Ramos (cell line): ENCODE data around the gene OSGEP.

Experiments used
- in situ Hi-C: fragments of 300-500 bp; cut with MboI; formaldehyde crosslinking; loops from one replicate; pipeline ENCODE4 v1.14.3; 2022; ENCODE audit warnings: low sequenced_read_pairs; ENCODE audit not compliant: unreplicated experiment

OSGEP gene

GRCh38 chr14:20435582-20436362 lies 18.8 kb downstream of the OSGEP start, which contains the start of gene KLHL33:
KLHL33 (minus strand) TSS chr14:20436166; CDS start chr14:20435811, 355 bp downstream.
- in situ Hi-C loops: no loop called here

DNA sequence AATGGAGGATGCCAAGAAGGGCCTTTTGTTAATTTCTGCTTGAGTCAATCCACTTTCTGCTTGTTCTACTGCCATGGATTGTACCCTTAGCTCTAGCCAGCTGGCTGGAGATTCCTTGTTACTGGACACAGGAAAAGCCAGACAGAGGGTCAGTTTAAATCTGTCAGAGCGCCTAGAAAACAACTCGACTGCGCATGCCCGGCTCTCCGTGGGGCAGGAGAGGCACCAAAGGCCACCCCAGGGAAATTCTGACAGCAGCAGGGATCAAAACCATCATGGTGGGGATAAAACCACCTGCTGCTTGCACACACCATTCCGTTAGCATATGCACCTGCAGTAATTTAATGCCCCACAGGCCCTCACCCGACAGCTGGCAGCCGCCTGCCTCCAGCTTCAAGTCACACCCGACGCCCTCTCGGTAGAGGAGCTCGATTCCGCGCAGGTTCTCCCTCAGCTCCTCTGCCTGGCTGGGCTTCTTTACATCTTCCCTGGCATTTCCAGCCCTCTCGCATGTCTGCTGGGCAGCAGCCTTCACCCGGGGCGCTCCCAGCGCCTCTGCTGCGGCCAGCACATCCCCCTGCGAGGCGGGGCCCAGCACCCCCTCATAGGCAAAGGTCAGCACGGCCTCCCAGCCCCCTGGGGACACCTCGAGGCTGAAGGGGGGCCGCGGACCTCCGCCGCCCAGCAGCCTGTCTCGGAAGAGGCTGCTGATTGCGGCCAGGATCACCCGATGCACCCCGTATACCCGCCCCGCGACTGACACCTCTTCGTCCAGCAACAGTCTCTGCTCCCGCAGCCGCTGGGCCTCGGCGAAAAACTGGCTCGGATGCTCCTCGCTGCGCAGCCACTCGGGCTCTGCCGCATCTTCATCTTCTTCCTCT lies 19.7 kb downstream of the OSGEP start:
- in situ Hi-C loops: no loop called here

- in situ Hi-C loops: no loop called here
Measured at GRCh38 chr14:20429801-20430669, 24.6 kb downstream of the OSGEP start.

DNA sequence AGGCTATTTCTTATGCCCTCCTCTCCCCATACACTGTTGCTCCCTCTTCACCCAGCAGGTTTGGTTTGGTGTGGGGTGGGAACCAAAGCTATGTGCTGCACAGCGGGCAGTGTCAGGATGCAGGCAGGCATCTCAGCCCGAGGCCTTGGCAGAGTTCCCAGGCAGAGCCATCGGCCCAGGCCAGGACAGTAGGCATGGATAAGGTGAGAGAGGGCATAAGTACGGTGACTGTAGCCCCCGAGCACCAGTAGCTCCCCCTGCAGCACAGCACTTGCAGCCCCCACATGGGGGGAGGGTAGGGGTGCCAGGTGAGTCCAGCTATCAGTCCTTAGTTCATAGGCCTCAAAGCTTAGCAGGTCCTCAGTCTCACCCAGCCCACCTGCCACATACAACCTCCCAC lies 25.8 kb downstream of the OSGEP start:
- in situ Hi-C loops: no loop called here

DNA sequence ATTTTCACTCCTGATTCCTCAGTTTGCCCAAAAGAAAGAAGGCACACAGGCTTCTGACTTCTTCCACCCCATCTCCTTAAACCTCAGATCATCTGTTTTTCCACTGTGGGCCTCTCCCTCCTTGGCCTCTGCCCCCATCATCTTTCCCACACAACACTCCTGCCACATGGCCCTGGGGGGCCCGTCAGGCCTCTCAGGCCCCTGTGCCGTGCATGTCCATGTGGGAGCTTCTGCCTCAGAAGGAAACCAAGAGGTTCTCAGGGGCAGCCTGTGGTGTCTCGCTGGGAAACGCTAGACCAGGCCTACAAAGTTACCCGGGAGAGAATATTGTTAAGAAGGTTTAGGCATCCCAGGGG lies 26.6 kb downstream of the OSGEP start:
- in situ Hi-C loops: no loop called here

- in situ Hi-C loops: no loop called here
Measured at GRCh38 chr14:20427231-20428009, 27.2 kb downstream of the OSGEP start.

DNA sequence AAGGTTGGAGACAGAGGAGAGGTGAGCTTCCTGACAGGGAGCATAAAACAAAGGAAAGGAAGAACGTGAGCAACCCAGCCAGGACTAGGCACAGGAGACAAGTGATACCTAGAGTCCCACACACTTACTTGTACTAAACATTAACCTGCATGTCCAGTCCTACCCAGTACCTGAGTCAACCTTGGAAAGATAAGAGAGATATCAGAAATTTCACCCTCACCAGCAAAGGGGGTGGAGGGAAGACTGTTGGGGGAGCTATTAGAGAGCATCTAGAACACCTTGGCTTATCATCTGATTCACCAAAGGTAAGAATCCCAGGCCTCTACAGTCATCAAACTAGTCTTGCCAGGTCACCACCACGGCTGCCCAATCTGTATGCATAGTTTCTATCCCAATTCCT lies 29.8 kb downstream of the OSGEP start:
- in situ Hi-C loops: no loop called here

GRCh38 chr14:20422886-20423285 lies 31.7 kb downstream of the OSGEP start:
- in situ Hi-C loops: no loop called here

GRCh38 chr14:20421267-20421666 lies 33.3 kb downstream of the OSGEP start:
- in situ Hi-C loops: no loop called here

GRCh38 chr14:20419419-20419818 lies 35.2 kb downstream of the OSGEP start:
- in situ Hi-C loops: no loop called here

DNA sequence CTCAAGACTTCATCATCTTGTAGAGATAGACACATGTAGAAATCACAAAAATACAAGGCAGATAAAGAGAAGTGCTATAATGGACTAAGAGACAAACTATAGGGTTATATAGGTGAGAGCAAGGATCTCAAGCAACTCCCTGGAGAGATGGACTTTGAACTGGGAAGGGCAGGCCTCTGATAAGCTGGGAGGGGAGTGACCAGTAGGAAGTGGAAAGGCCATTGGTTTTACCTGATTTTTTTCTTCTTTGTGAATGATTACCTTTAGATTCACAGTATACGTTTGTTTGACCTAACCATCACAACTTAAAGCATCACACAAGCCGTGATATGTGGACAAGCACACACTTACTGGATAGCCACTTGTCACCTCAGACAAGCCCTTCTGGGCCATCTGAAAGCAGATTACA lies 36.1 kb downstream of the OSGEP start:
- in situ Hi-C loops: no loop called here

DNA sequence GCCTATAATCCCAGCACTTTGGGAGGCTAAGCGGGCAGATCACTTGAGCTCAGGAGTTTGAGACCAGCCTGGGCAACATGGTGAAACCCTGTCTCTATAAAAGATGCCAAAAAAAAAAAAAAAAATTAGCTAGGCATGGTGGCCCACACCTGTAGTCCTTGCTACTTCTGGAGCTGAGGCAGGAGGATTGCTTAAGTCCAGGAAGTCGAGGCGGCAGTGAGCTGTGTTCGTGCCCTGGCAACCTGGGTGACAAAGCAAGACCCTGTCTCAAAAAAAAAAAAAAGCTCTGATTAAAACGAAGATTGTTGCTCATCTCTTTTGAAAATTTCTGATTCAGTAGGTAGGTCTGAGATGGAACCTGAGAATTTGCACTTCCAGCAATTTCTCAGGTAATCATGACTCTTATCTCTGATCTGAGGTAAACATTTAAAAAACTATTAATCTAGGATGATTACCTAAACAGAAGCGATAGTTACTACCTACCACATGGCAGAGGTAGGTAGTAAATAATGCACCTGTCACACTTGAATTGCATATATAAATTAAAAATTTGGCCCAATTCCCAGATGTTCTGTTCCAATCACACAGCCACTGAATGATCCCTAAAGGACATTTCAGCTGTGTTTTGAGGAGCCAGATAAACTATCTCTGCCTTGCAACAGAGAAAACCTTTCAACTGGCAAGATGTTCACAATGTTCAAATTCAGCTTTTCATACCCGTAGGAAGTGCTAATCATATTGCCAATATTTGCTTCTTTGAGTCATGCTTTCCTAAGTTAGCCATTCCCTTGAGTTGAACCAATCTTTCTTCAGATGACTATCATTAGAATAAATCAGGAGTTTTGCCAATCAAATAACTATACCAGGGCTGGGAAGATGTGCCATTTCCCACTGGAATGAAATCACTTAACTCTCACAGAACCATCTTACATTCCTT lies 37.1 kb downstream of the OSGEP start:
- in situ Hi-C loops: no loop called here

GRCh38 chr14:20416223-20416622 lies 38.4 kb downstream of the OSGEP start:
- in situ Hi-C loops: no loop called here

- in situ Hi-C loops: no loop called here
Measured at GRCh38 chr14:20415782-20416206, 38.8 kb downstream of the OSGEP start.

DNA sequence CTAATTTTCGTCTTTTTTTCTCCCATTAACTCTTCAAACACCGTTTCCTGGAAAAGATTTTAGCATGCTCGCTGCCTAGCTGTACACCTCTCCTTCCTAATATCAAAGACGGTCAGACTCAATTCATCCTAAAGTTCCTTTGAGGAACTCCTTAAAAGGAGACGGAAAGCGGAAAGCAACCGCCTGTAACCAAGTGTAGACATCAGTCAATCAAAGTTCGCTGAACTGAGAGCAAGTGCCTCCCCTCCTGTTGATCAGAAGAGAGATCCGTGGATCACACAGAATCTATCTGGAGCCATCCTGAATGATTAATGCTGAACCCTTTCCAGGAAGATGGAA lies 40.9 kb downstream of the OSGEP start:
- in situ Hi-C loops: no loop called here

DNA sequence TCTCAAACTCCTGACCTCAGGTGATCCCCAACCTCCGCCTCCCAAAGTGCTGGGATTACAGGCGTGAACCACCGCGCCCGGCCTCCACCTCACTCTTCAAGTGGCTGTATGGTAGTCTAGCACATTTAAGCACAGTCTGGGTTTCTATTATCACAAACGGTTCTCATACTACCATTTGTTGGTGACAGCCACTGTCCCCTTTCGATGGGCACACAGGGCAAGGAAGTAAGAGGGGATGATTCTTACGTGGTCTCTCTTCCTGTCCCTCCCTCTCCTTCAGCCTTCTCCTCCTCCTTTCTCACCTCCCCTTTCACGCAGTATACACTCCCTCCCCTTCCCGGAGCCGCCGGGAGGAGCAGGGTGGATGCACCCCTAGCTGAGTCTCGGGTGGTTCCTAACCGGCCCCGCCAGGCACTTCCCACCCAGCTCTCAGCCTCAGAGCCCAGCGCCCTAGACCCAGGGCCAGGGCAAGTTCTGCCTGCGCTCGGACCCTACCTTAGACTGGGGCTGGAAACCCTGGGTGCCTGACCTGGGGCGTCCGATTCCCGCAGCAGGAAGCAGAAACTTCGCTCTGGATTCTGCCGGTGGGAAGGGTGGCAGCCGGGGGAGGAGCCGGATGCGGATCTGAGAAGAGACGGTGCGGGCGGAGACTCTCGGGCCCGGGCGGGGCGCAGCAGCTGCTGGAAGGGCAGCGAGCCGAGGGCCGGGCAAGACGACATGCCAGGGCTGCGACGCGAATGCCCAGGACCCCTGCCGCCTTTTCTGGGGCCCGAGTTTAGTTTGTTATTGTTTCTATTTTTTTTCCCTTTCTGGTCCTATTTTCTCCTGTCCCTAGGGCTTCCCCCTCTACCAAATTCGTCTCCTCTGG lies 41.5 kb downstream of the OSGEP start, which contains the start of gene TEP1:
Gene TEP1 (minus strand): TSS at position 626 of the 868 bp plus-strand sequence. CDS start 5,062 bp downstream, outside the sequence.
- in situ Hi-C loops: no loop called here

GRCh38 chr14:20412411-20412810 lies 42.2 kb downstream of the OSGEP start:
- in situ Hi-C loops: no loop called here

GRCh38 chr14:20409226-20409625 lies 45.4 kb downstream of the OSGEP start:
- in situ Hi-C loops: no loop called here
